ENCODE results near the gene FSD1. TPM values are rescaled to one million over a fixed set of nuclear protein-coding genes. Genes with fewer than 3 reads are reported as not detected.
"Not testable (repeated sequence)": the region's sequence is repeated elsewhere in the genome, so short reads cannot be mapped to it uniquely, and the experiment has no call there.

Gene FSD1
- total RNA-seq, 2 donors from 2014 or later = 1.5 to 2.9 TPM

GRCh38 chr19:4277191-4277696, 27.2 kb upstream of the FSD1 start:
- ATAC-seq (no peak), DNase-seq (no peak)
- H3K27me3 Mint-ChIP-seq = peaks cover 10% of the 10 kb centered on the region
- no peak overlapping the region for H3K27ac Mint-ChIP-seq
- no peaks in the 10 kb centered on the region for H3K36me3 Mint-ChIP-seq (ENCODE audit: low read depth)
- no peaks in the 10 kb centered on the region for H3K9me3 ChIP-seq (ENCODE audit: control insufficient read depth, low read length, poor library complexity, severe bottlenecking)
- no peak overlapping the region for H3K4me3 Mint-ChIP-seq
- H3K4me1 Mint-ChIP-seq = peaks cover 2% of the 10 kb centered on the region

DNA sequence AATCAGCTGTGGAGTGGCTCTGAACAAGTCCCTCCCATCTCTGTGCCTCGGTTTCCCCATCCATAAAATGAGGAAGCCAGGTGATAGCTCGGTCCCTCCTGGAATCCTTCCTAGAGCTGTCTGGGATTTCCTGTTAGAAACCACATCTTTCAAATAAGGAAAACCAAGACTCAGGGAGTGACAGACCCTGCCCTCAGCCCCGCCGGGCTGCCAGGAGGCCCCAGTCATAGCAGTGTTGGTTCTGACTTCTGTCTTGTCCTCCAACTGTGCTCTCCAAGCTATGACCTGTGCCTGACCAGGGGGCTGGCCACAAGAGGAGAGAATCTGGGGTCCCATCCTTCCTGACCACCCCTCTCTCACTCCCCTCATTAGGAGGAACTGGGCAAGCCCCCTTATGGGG, 26.4 kb upstream of the FSD1 start:
- DNase-seq (no peak), ATAC-seq (no peak)
- no peak overlapping the region for H3K27ac Mint-ChIP-seq
- H3K9me3 ChIP-seq (ENCODE audit: control insufficient read depth, low read length, poor library complexity, severe bottlenecking) = no peaks in the 10 kb centered on the region
- peaks cover 10% of the 10 kb centered on the region for H3K27me3 Mint-ChIP-seq
- no peak overlapping the region for H3K4me3 Mint-ChIP-seq
- H3K4me1 Mint-ChIP-seq = peaks cover 2% of the 10 kb centered on the region
- no peaks in the 10 kb centered on the region for H3K36me3 Mint-ChIP-seq (ENCODE audit: low read depth)

DNA sequence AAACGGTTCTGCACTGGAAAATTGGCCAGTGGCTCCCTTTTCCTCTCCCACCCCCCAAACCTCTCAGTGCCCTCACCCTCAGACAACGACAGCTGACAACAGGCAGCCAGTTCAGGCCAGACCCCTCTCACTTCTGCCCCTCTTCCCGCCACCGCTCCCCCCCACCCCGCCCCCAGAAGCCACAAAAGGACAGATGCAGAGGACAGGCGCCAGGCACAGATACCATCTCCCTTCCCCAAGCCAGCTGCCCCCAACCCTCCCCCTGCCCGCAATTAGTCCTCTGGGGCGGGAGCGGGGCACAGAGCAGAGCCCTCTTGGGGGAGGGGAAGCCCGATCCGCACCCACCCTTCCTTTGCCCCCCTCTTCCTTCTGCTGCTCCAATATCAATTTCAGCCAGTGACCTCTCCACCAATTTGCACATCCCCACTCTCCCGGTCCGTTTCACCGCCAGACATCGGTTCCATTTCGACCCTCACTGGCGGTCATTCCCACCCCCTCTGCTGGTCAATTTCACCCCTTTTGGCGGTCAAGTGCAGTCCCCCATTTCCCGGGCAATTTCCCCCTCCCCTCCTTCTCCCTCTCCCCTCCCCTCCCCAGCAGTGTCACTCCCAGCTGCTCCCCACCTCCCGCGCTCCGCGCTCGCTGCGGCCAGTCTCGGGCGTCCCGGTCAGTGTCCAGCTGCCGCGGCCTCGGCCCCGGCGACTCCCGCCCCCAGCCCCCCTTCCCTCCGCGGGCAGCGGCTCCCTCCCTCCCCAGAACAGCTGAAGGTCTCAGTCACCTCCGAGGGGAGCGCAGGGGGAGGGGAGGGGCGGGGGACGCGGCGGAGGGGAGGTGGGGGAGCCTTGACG, 25.8 kb upstream of the FSD1 start, which contains the start of gene SHD:
Gene SHD, plus strand, starts transcription at position 848 of the 848 bp plus-strand sequence. CDS start 798 bp downstream, outside the sequence.
- peak within 1 kb of the TSS; percentile 78 for H3K4me3 Mint-ChIP-seq
- H3K9me3 ChIP-seq (ENCODE audit: control insufficient read depth, low read length, poor library complexity, severe bottlenecking) = no peaks in the 10 kb centered on the region
- no peak for ATAC-seq
- peaks cover 2% of the 10 kb centered on the region for H3K4me1 Mint-ChIP-seq
- DNase-seq = no peak
- peaks cover 10% of the 10 kb centered on the region for H3K27me3 Mint-ChIP-seq
- no peaks in the 10 kb centered on the region for H3K36me3 Mint-ChIP-seq (ENCODE audit: low read depth)
- H3K27ac Mint-ChIP-seq = no peak within 1 kb of the TSS

DNA sequence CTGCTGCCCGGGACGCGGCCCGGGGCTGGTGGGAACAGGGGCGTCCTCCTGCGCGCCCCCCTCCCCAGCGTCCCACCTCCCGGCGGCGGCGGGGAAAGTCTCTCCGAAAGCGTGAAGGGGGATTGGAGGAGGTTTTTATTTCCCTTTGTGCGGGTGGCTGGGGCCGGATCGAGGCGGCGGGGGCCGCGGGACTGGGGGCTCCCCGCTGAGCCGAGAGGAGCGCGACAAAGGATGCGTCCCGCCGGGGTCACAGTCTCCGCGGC, 25.2 kb upstream of the FSD1 start:
- Mint-ChIP-seq H3K4me3 (no peak overlapping the region), H3K4me1 (peaks cover 2% of the 10 kb centered on the region), H3K27ac (no peak overlapping the region), H3K36me3 (ENCODE audit: low read depth) (no peaks in the 10 kb centered on the region), H3K27me3 (peaks cover 10% of the 10 kb centered on the region)
- DNase-seq = no peak
- H3K9me3 ChIP-seq (ENCODE audit: control insufficient read depth, low read length, poor library complexity, severe bottlenecking) = no peaks in the 10 kb centered on the region
- ATAC-seq = no peak

GRCh38 chr19:4279530-4280422, 24.6 kb upstream of the FSD1 start:
- no peaks in the 10 kb centered on the region for H3K36me3 Mint-ChIP-seq (ENCODE audit: low read depth)
- DNase-seq (no peak), ATAC-seq (no peak)
- H3K27me3 Mint-ChIP-seq = peaks cover 14% of the 10 kb centered on the region
- H3K27ac Mint-ChIP-seq = no peak overlapping the region
- H3K4me3 Mint-ChIP-seq = peak overlapping the region; percentile 78
- no peaks in the 10 kb centered on the region for H3K9me3 ChIP-seq (ENCODE audit: control insufficient read depth, low read length, poor library complexity, severe bottlenecking)
- H3K4me1 Mint-ChIP-seq = peaks cover 2% of the 10 kb centered on the region

- H3K4me3 Mint-ChIP-seq = no peak overlapping the region
These were observed 20.0 kb upstream of the FSD1 start for GRCh38 chr19:4284176-4284958.

DNA sequence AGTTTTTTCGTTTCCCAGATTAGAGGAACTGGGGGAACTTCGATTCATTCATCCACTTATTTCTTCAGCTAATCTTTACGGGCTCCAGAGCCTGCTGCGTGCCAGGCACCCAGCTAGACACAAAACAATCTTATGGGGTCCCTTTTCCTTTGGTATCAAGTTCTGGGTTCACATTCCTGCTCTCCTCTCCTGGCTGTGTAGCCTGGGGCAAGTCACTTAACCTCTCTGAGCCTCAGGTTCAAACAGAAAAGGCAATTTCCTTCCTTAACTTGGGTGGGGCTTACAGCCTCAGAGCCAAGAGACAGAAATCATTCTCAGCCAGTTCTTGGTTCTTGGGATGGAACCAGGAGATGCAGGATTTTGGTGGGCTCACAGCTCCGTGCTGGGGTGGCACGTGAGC, 19.4 kb upstream of the FSD1 start:
- Mint-ChIP-seq H3K27ac (no peak overlapping the region), H3K4me1 (peaks cover 4% of the 10 kb centered on the region), H3K36me3 (ENCODE audit: low read depth) (no peaks in the 10 kb centered on the region), H3K4me3 (no peak overlapping the region), H3K27me3 (peaks cover 13% of the 10 kb centered on the region)
- ATAC-seq (no peak), DNase-seq (no peak)
- no peaks in the 10 kb centered on the region for H3K9me3 ChIP-seq (ENCODE audit: control insufficient read depth, low read length, poor library complexity, severe bottlenecking)

More at GRCh38 chr19:4284176-4284958, 20.0 kb upstream of the FSD1 start:
- Mint-ChIP-seq H3K4me1 (peaks cover 4% of the 10 kb centered on the region), H3K27me3 (peaks cover 16% of the 10 kb centered on the region), H3K27ac (no peak overlapping the region), H3K36me3 (ENCODE audit: low read depth) (no peaks in the 10 kb centered on the region)
- DNase-seq (no peak), ATAC-seq (no peak)
- no peaks in the 10 kb centered on the region for H3K9me3 ChIP-seq (ENCODE audit: control insufficient read depth, low read length, poor library complexity, severe bottlenecking)

GRCh38 chr19:4286141-4286540, 18.3 kb upstream of the FSD1 start:
- not testable (repeated sequence) for H3K36me3 Mint-ChIP-seq (ENCODE audit: low read depth); H3K4me3 Mint-ChIP-seq; H3K4me1 Mint-ChIP-seq; H3K27me3 Mint-ChIP-seq; H3K27ac Mint-ChIP-seq; ATAC-seq; H3K9me3 ChIP-seq (ENCODE audit: control insufficient read depth, low read length, poor library complexity, severe bottlenecking); DNase-seq

- no peak for DNase-seq
- no peak overlapping the region for H3K27ac Mint-ChIP-seq
- peaks cover 6% of the 10 kb centered on the region for H3K27me3 Mint-ChIP-seq
- H3K36me3 Mint-ChIP-seq (ENCODE audit: low read depth) = no peaks in the 10 kb centered on the region
- H3K9me3 ChIP-seq (ENCODE audit: control insufficient read depth, low read length, poor library complexity, severe bottlenecking) = no peaks in the 10 kb centered on the region
- no peak for ATAC-seq
- H3K4me3 Mint-ChIP-seq = no peak overlapping the region
- peaks cover 2% of the 10 kb centered on the region for H3K4me1 Mint-ChIP-seq
These were observed 16.2 kb upstream of the FSD1 start for GRCh38 chr19:4288091-4288777.

DNA sequence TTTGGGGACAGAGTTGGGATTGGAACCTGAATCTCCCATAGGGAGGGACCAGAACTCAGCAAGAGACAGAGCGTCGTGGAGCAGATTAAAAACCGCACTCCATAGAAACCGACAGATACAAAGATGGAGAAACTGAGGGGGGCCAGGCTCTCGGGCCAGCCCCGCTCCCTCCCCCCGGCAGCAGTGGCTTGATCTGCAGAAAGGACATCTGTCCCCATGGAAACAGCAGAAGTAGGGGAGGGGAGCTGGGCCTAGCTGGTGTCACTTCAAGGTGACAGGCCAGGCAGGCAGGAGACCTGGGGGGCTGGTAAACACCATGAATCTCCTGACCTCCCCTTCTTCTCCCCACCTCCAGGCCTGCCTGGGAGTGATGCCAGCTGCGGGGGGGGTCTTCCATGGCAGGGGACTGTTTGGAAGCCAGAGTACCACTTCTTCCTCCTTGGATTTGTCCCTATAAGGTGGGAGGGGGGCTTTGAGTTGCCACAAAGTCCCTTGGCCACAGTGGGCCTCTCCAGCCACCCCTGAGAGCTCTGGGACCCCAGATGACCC, 13.1 kb upstream of the FSD1 start:
- no peak for DNase-seq
- no peak overlapping the region for H3K4me3 Mint-ChIP-seq
- no peaks in the 10 kb centered on the region for H3K27me3 Mint-ChIP-seq
- H3K27ac Mint-ChIP-seq = no peak overlapping the region
- ATAC-seq = no peak
- H3K9me3 ChIP-seq (ENCODE audit: control insufficient read depth, low read length, poor library complexity, severe bottlenecking) = no peaks in the 10 kb centered on the region
- no peaks in the 10 kb centered on the region for H3K36me3 Mint-ChIP-seq (ENCODE audit: low read depth)
- H3K4me1 Mint-ChIP-seq = peaks cover 1% of the 10 kb centered on the region

DNA sequence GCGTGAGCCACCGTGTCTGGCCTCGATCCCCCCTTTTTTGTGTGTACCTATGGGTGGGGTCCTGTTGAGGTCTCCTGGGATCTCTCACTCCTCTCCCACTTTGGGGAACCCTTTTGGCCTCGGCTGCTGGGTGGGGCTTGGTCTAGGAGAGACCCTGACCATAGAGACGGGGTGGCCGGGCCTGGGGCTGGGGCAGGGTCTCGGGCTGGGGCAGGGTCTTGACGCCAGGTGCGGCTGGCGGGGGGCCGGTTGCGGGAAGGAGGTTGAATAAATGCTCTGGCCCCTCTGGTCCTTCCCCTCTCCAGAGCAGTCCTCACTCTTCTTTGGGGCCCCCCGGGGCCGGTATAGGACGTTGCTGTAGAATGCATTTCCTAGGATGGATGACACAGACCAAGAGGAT, 11.9 kb upstream of the FSD1 start:
- ATAC-seq = no peak
- H3K4me3 Mint-ChIP-seq = no peak overlapping the region

DNA sequence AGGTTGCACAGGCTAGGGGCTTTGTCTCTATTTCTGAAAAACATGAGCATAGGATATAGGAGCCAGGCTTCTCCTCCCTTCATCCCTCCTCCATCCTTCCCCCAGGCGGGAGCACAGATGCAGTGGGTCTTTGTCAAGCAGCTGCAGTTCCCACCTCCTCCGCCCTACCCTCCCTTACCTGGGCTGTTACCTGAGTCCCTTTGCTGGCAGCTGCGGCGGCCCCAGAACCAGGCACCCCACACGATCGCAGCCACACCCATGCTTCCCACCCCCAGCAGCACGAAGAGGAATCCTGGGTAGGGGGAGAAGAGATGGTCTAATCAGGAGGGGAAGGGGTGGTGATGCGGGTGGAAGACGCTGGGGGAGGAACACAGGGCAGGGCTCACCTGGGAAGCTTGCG, 10.0 kb upstream of the FSD1 start:
- no peak overlapping the region for H3K4me3 Mint-ChIP-seq
- H3K9me3 ChIP-seq (ENCODE audit: control insufficient read depth, low read length, poor library complexity, severe bottlenecking) = no peaks in the 10 kb centered on the region
- H3K4me1 Mint-ChIP-seq = no peaks in the 10 kb centered on the region
- DNase-seq (no peak), ATAC-seq (no peak)
- H3K27ac Mint-ChIP-seq = no peak overlapping the region
- no peaks in the 10 kb centered on the region for H3K27me3 Mint-ChIP-seq
- H3K36me3 Mint-ChIP-seq (ENCODE audit: low read depth) = no peaks in the 10 kb centered on the region

More for the DNA sequence above, 11.9 kb upstream of the FSD1 start:
- Mint-ChIP-seq H3K27me3 (no peaks in the 10 kb centered on the region), H3K36me3 (ENCODE audit: low read depth) (no peaks in the 10 kb centered on the region), H3K27ac (no peak overlapping the region), H3K4me1 (no peaks in the 10 kb centered on the region)
- no peak for DNase-seq
- no peaks in the 10 kb centered on the region for H3K9me3 ChIP-seq (ENCODE audit: control insufficient read depth, low read length, poor library complexity, severe bottlenecking)
